Lung microvascular endothelial cell (primary cell): ENCODE results near the gene HHLA2. TPM values are rescaled to one million over a fixed set of nuclear protein-coding genes. Genes with fewer than 3 reads are reported as not detected.

Source experiments
- total RNA-seq: library from RNA; depleted of rRNA; stranded (reverse); fragments of >200 nt; gene quantifications from 2 replicates; pipeline ENCODE4 v1.2.1, GENCODE V29; 2014

HHLA2 gene
- total RNA-seq, 1 donor from 2014 or later = not detected

Other genes starting within 250 kb of the HHLA2 start
- 34.9 and 53.6 TPM in 2 replicates for gene CD47, start 205.5 kb upstream of the HHLA2 start, total RNA-seq
- 20.6 and 21.4 TPM in 2 replicates for gene IFT57, start 74.1 kb upstream of the HHLA2 start, total RNA-seq
- under 0.01 TPM in 2 replicates for gene MYH15, start 214.0 kb downstream of the HHLA2 start, total RNA-seq